ENCODE data around the gene RPS15.

Gene RPS15

DNA sequence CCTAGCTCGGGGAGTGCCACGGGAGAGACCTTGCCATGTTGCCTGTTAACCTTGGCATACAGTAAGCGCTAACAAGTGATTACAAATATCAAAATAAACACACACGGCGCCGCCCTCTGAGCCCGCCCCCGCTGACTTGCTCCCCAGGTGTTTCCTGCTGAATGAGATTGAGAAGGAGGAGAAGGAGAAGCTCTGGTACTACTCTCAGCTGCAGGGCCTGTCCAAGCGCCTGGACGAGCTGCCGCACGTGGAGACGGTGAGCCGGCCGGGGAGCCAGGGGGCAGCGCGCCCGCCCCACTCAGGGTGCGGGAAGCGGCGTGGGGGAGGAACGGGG is 16.8 kb downstream of the RPS15 start:
- DNase-seq: no peak

DNA sequence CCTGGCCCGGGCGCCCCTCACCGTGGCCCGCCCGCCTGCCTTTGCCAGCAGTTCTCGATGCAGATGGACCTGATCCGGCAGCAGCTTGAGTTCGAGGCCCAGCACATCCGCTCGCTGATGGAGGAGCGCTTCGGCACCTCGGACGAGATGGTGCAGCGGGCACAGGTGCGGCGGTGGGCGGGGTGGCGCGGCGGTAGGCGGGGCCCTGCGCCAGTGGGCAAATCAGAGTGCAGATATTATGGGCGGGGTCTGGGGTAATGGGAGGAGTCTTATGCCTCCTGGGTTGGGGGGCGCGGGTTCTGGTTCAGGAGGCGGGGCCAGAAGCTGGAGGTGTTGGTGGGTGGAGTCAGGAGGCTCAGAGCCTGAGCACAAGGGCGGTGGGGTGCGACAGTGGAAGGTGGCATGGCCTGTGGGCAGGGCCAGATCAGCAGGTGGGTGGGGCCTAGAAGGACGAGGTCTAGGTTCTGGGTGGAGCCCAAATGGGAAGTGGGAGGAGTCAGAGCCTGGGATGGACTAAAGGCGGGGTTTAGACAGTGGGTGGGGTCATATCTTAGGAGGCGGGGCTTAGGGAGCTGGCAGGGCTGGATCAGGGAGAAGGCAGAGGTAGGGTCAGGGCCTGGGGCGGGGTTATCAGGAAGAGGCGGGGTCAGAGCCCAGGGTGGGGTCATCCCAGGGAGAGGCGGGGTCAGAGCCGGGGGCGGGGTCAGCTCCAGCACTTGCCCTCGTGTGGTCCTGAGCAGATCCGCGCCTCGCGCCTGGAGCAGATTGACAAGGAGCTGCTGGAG is 17.3 kb downstream of the RPS15 start:
- DNase-seq: peak; percentile 83

- no peak for DNase-seq
These were observed 18.1 kb downstream of the RPS15 start for GRCh38 chr19:1456121-1456900.

GRCh38 chr19:1457031-1457739 is 19.0 kb downstream of the RPS15 start:
- DNase-seq: no peak

DNA sequence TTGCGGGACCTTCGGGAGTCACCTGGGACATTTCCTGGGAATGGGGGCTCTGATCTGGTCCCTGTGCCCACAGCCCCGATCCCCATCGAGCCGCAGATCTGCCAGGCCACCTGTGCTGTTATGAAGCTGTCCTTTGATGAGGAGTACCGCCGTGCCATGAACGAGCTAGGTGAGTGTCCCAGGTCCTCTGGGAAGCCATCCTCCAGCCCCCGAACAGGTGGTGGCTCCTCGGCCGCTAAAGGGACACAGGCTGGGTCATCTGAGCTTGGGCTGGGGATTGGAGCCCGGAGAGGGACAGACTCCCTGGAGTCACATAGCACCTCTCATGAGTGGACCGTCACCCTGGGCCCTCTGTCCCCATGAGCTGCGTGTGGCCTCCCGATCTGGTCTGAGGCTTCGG is 19.7 kb downstream of the RPS15 start:
- DNase-seq: no peak

DNA sequence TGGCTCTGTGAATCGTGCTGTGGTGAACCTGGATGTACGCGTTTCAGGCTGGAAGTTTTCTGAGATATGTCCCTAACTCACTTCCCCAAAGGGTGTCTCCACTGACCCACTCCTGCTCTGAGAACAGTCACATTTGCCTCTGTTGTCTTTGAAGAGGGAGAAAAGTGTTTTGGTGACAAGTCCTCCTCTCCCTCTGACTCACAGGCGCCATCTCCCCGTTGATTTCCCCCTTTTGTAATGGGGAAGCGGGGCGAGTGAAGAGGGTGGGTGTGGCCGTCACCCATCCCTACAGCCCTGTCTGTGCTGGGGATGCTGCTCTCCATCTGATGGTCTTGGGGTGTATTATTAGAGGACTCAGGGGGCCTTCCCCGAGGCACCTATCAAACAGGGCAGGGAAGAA is 21.3 kb downstream of the RPS15 start:
- DNase-seq: no peak

- no peak for DNase-seq
These were observed 22.1 kb downstream of the RPS15 start for GRCh38 chr19:1460033-1460995.

GRCh38 chr19:1461862-1462261 is 23.7 kb downstream of the RPS15 start:
- no peak for DNase-seq

DNA sequence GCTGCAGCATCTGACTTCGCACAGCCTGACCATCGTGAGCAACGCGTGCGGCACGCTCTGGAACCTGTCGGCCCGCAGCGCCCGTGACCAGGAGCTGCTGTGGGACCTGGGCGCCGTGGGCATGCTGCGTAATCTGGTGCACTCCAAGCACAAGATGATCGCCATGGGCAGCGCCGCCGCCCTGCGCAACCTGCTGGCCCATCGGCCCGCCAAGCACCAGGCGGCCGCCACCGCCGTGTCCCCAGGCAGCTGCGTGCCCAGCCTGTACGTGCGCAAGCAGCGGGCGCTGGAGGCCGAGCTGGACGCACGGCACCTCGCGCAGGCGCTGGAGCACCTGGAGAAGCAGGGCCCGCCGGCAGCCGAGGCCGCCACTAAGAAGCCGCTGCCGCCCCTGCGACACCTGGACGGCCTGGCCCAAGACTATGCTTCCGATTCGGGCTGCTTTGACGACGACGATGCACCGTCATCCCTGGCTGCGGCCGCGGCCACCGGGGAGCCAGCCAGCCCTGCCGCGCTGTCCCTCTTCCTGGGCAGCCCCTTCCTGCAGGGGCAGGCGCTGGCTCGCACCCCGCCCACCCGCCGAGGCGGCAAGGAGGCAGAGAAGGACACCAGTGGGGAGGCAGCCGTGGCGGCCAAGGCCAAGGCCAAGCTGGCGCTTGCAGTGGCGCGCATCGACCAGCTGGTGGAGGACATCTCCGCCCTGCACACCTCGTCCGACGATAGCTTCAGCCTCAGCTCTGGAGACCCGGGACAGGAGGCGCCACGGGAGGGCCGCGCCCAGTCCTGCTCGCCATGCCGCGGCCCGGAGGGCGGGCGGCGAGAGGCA is 27.2 kb downstream of the RPS15 start:
- peak; percentile 71 for DNase-seq

DNA sequence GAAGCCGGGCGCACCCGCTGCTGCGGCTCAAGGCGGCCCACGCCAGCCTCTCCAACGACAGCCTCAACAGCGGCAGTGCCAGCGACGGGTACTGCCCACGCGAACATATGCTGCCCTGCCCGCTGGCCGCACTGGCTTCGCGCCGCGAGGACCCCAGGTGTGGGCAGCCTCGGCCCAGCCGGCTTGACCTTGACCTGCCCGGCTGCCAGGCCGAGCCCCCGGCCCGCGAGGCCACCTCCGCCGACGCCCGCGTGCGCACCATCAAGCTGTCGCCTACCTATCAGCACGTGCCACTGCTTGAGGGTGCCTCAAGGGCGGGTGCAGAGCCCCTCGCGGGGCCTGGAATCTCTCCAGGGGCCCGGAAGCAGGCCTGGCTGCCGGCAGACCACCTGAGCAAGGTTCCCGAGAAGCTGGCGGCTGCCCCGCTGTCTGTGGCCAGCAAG is 27.8 kb downstream of the RPS15 start:
- no peak for DNase-seq

DNA sequence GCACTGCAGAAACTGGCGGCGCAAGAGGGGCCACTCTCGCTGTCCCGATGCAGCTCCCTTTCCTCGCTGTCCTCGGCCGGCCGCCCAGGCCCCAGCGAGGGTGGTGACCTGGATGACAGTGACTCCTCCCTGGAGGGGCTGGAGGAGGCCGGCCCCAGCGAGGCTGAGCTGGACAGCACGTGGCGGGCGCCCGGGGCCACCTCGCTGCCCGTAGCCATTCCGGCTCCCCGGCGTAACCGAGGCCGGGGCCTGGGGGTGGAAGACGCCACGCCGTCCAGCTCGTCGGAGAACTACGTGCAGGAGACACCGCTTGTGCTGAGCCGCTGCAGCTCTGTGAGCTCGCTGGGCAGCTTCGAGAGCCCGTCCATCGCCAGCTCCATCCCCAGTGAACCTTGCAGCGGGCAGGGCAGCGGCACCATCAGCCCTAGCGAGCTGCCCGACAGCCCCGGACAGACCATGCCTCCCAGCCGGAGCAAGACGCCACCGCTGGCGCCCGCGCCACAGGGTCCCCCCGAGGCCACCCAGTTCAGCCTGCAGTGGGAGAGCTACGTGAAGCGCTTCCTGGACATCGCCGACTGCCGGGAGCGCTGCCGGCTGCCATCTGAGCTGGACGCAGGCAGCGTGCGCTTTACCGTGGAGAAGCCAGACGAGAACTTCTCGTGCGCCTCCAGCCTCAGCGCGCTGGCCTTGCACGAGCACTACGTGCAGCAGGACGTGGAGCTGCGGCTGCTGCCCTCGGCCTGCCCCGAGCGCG is 28.4 kb downstream of the RPS15 start:
- DNase-seq: no peak

- DNase-seq: peak; percentile 53
These were observed 29.0 kb downstream of the RPS15 start for GRCh38 chr19:1467215-1467489.

GRCh38 chr19:1467490-1468273 is 29.5 kb downstream of the RPS15 start:
- DNase-seq: peak; percentile 53

- DNase-seq: peak; percentile 61
These were observed 30.2 kb downstream of the RPS15 start for GRCh38 chr19:1468274-1468820.

GRCh38 chr19:1468821-1469254 is 30.6 kb downstream of the RPS15 start:
- DNase-seq: peak; percentile 81

GRCh38 chr19:1469255-1470054 is 31.3 kb downstream of the RPS15 start:
- DNase-seq: no peak

DNA sequence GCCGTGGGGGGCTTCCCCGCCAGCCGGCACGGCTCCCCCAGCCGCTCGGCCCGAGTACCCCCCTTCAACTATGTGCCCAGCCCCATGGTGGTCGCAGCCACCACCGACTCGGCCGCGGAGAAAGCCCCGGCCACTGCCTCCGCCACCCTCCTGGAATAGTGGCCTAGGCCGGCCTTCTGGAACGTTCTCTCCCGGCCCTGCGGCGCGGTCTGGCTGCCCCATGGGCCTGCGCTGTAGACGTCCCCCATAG is 31.8 kb downstream of the RPS15 start:
- no peak for DNase-seq

DNA sequence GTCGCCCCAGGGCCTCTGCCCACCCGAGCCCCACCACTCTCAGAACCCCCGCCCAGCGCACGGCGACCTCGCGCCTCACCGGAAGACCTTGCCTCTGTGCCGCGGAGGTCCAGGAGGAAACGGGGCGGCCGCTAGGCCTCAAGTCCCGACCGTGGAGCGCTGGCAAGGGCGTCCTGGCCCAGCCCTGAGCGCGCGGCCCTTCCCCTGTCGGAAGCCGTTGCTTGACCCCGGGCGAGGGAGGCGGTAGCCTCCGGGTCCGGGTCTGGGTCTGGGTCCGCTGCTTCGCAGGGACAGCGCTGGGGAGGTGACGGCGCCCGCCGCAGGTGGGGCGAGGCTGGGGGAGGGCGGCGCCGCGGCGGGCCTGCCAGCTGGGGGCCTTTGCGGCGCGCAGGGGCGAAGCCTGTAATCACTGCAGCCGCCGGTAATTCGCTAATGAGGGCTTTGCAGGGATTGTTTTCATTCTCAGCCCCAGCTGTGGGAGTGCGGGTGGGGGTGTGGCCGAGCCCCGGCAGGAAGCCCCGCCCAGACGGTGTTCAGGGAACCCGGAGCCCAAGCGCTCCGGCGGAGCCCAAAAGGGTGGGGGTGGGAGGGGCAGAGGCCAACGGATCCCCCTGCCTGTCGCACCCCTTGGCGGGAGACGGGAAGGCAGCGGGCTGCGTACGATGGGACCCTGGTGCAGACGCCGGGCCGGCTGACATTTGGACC is 32.3 kb downstream of the RPS15 start:
- DNase-seq: peak; percentile 79

Data from activated CD8-positive, alpha-beta memory T cell treated with anti-CD3 and anti-CD28 coated beads, Interleukin-2, amount 50 U/mL, for 48 hours (primary cell).